ENCODE data around the gene JADE2. TPM values are rescaled to one million over a fixed set of nuclear protein-coding genes. Genes with fewer than 3 reads are reported as not detected.

Gene JADE2
- total RNA-seq, 1 donor from 2014 or later: 30.3 TPM

DNA sequence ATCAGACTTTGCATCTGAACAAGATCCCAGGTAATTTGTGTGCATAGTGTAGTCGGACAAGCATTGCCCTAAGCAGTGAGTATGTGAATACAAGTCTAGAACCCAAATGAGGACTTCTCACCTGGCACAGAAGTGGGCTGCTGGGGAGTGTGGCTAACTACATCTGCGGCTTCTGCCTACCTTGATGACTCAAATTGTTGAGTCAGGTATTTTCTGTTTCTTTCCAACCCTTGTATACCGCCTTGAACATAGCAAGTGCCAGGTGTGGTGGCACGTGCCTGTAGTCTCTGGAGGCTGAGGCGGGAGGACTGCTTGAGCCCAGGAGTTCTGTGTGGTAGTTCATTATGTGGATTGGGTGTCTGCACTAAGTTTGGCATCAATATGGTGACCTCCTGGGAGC lies 7.9 kb upstream of the JADE2 start:
- H3K9me3 ChIP-seq (ENCODE audit: insufficient read depth, low read depth, low read length): no peaks in the 10 kb centered on the region
- Mint-ChIP-seq H3K27me3 (ENCODE audit: low read depth, unreplicated experiment) (peaks cover 9% of the 10 kb centered on the region), H3K4me1 (ENCODE audit: low read depth, unreplicated experiment) (peaks cover 7% of the 10 kb centered on the region), H3K4me3 (ENCODE audit: unreplicated experiment) (no peak overlapping the region), H3K36me3 (ENCODE audit: low read depth, unreplicated experiment) (no peaks in the 10 kb centered on the region), H3K9me3 (ENCODE audit: unreplicated experiment) (no peaks in the 10 kb centered on the region), H3K27ac (ENCODE audit: unreplicated experiment) (no peak overlapping the region)
- no peak overlapping the region for H3K4me2 ChIP-seq (ENCODE audit: low read length)
- no peak overlapping the region for H3K4me3 ChIP-seq (ENCODE audit: insufficient read depth, low read depth, low read length)
- no peak overlapping the region for H3K9ac ChIP-seq (ENCODE audit: low read length)
- TF ChIP-seq, protein P1, sequence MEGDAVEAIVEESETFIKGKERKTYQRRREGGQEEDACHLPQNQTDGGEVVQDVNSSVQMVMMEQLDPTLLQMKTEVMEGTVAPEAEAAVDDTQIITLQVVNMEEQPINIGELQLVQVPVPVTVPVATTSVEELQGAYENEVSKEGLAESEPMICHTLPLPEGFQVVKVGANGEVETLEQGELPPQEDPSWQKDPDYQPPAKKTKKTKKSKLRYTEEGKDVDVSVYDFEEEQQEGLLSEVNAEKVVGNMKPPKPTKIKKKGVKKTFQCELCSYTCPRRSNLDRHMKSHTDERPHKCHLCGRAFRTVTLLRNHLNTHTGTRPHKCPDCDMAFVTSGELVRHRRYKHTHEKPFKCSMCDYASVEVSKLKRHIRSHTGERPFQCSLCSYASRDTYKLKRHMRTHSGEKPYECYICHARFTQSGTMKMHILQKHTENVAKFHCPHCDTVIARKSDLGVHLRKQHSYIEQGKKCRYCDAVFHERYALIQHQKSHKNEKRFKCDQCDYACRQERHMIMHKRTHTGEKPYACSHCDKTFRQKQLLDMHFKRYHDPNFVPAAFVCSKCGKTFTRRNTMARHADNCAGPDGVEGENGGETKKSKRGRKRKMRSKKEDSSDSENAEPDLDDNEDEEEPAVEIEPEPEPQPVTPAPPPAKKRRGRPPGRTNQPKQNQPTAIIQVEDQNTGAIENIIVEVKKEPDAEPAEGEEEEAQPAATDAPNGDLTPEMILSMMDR (IDR thresholded peaks at IDR 0.05; ENCODE audit: insufficient read depth, low read depth, low read length): no peak
- no peak for TF ChIP-seq EZH2 (IDR thresholded peaks at IDR 0.05; ENCODE audit: insufficient read depth, low read length)
- FAIRE-seq (no peak), DNase-seq (ENCODE audit: low read depth) (no peak)
- H4K20me1 ChIP-seq (ENCODE audit: insufficient read depth, low read length): no peaks in the 10 kb centered on the region
- no peak overlapping the region for H3K27ac ChIP-seq (ENCODE audit: low read depth, low read length)
- no peaks in the 10 kb centered on the region for H3K36me3 ChIP-seq (ENCODE audit: insufficient read depth, low read length)
- H3K27me3 ChIP-seq (ENCODE audit: insufficient read depth, low read length): peaks cover 14% of the 10 kb centered on the region
- no peak overlapping the region for H2AFZ ChIP-seq (ENCODE audit: low read depth, low read length)
- no peaks in the 10 kb centered on the region for H3K4me1 ChIP-seq (ENCODE audit: insufficient read depth, low read length)
- no peaks in the 10 kb centered on the region for H3K79me2 ChIP-seq (ENCODE audit: insufficient read depth, low read length)

DNA sequence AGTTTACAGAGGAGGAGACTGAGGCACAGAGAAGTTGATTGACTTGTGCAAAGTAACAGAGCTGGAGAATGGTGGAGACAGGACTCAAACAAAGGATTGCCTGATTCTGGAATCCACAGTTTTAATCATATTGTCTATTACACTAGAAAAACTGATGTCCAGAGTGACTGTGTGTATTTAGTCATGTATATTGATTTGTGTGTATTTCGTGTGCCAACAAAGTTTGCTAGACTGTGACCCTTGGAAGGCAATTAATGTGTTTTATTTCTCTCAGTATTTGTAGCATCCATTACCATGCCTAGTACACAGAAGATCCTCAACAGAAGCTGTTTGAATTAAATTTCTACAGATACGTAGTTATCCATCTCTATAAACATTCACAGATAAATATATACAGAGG lies 5.5 kb upstream of the JADE2 start:
- Histone ChIP-seq H4K20me1 (ENCODE audit: insufficient read depth, low read length) (no peaks in the 10 kb centered on the region), H2AFZ (ENCODE audit: low read depth, low read length) (no peak overlapping the region), H3K27me3 (ENCODE audit: insufficient read depth, low read length) (peaks cover 17% of the 10 kb centered on the region), H3K36me3 (ENCODE audit: insufficient read depth, low read length) (no peaks in the 10 kb centered on the region), H3K4me2 (ENCODE audit: low read length) (no peak overlapping the region), H3K79me2 (ENCODE audit: insufficient read depth, low read length) (no peaks in the 10 kb centered on the region), H3K27ac (ENCODE audit: low read depth, low read length) (no peak overlapping the region), H3K9me3 (ENCODE audit: insufficient read depth, low read depth, low read length) (no peaks in the 10 kb centered on the region), H3K4me3 (ENCODE audit: insufficient read depth, low read depth, low read length) (no peak overlapping the region), H3K9ac (ENCODE audit: low read length) (no peak overlapping the region), H3K4me1 (ENCODE audit: insufficient read depth, low read length) (peaks cover 10% of the 10 kb centered on the region)
- no peak for TF ChIP-seq EZH2 (IDR thresholded peaks at IDR 0.05; ENCODE audit: insufficient read depth, low read length)
- TF ChIP-seq, protein P1 (IDR thresholded peaks at IDR 0.05; ENCODE audit: insufficient read depth, low read depth, low read length): no peak
- no peaks in the 10 kb centered on the region for H3K36me3 Mint-ChIP-seq (ENCODE audit: low read depth, unreplicated experiment)
- peaks cover 9% of the 10 kb centered on the region for H3K27me3 Mint-ChIP-seq (ENCODE audit: low read depth, unreplicated experiment)
- H3K27ac Mint-ChIP-seq (ENCODE audit: unreplicated experiment): no peak overlapping the region
- FAIRE-seq (no peak), DNase-seq (ENCODE audit: low read depth) (no peak)
- H3K9me3 Mint-ChIP-seq (ENCODE audit: unreplicated experiment): no peaks in the 10 kb centered on the region
- no peaks in the 10 kb centered on the region for H3K4me1 Mint-ChIP-seq (ENCODE audit: low read depth, unreplicated experiment)
- no peak overlapping the region for H3K4me3 Mint-ChIP-seq (ENCODE audit: unreplicated experiment)

DNA sequence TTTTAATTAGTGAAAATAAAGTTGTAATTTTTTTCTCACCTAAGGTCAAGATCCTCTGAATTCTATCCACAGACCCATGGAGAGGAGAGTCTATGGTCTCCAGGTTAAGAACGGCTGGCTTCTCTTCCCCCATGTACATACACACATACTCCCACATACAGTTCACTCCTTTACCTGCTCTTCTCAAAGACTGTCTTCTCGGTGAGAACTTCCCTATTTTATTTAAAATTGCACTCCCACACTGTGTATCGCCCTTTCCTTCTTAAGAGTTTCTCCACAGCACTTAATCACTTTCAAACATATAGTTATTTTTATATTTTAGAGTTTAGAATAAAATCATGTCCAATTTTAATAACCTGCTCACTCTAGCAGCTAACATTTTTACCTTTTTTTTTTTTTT lies 3.6 kb upstream of the JADE2 start:
- no peak overlapping the region for H3K4me3 ChIP-seq (ENCODE audit: insufficient read depth, low read depth, low read length)
- FAIRE-seq (no peak), DNase-seq (ENCODE audit: low read depth) (no peak)
- H3K27me3 Mint-ChIP-seq (ENCODE audit: low read depth, unreplicated experiment): peaks cover 9% of the 10 kb centered on the region
- H3K9me3 Mint-ChIP-seq (ENCODE audit: unreplicated experiment): no peaks in the 10 kb centered on the region
- H3K36me3 ChIP-seq (ENCODE audit: insufficient read depth, low read length): no peaks in the 10 kb centered on the region
- H3K36me3 Mint-ChIP-seq (ENCODE audit: low read depth, unreplicated experiment): no peaks in the 10 kb centered on the region
- no peak overlapping the region for H3K4me3 Mint-ChIP-seq (ENCODE audit: unreplicated experiment)
- no peak overlapping the region for H2AFZ ChIP-seq (ENCODE audit: low read depth, low read length)
- H3K79me2 ChIP-seq (ENCODE audit: insufficient read depth, low read length): no peaks in the 10 kb centered on the region
- H3K4me1 ChIP-seq (ENCODE audit: insufficient read depth, low read length): peaks cover 10% of the 10 kb centered on the region
- H3K9me3 ChIP-seq (ENCODE audit: insufficient read depth, low read depth, low read length): no peaks in the 10 kb centered on the region
- H4K20me1 ChIP-seq (ENCODE audit: insufficient read depth, low read length): no peaks in the 10 kb centered on the region
- H3K27ac Mint-ChIP-seq (ENCODE audit: unreplicated experiment): no peak overlapping the region
- H3K27me3 ChIP-seq (ENCODE audit: insufficient read depth, low read length): peaks cover 17% of the 10 kb centered on the region
- TF ChIP-seq, protein P1 (IDR thresholded peaks at IDR 0.05; ENCODE audit: insufficient read depth, low read depth, low read length): no peak
- TF ChIP-seq EZH2 (IDR thresholded peaks at IDR 0.05; ENCODE audit: insufficient read depth, low read length): no peak
- H3K9ac ChIP-seq (ENCODE audit: low read length): no peak overlapping the region
- H3K4me1 Mint-ChIP-seq (ENCODE audit: low read depth, unreplicated experiment): no peaks in the 10 kb centered on the region
- H3K4me2 ChIP-seq (ENCODE audit: low read length): no peak overlapping the region
- no peak overlapping the region for H3K27ac ChIP-seq (ENCODE audit: low read depth, low read length)
